GM12878 (cell line): ENCODE results near the gene C1QTNF3. TPM values are rescaled to one million over a fixed set of nuclear protein-coding genes. Genes with fewer than 3 reads are reported as not detected.
"Not testable (repeated sequence)": the region's sequence is repeated elsewhere in the genome, so short reads cannot be mapped to it uniquely, and the experiment has no call there.

ENCODE experiments used
- ATAC-seq: fragments of 200-7000 bp; cut with Tn5 transposase; 3 replicates; pipeline ENCODE4 v1.9.1; 2020; ENCODE audit warnings: mild to moderate bottlenecking, moderate library complexity
- BruUV-seq: library from RNA; stranded (reverse); fragments of 400-500 nt; replicated peaks from 2 replicates; lab custom pipeline; 2021; lab: Mats Ljungman, UMichigan
- CTCF ChIA-PET: fragments of 300-600 bp; sonication (Branson Sonifier 250); formaldehyde crosslinking; extraction: SDS; loops from one replicate; lab custom pipeline; 2021; ENCODE audit warnings: inconsistent platforms; lab: Yijun Ruan, JAX
- POLR2A ChIA-PET: fragments of 350-600 bp; formaldehyde crosslinking; extraction: SDS; loops from one replicate; lab custom pipeline; 2021; ENCODE audit warnings: inconsistent platforms; lab: Charles Lee
- RAD21 ChIA-PET: fragments of 300-600 bp; sonication (Branson Sonifier 250); formaldehyde crosslinking; loops from one replicate; lab custom pipeline; 2023; ENCODE audit warnings: antibody characterized with exemption; ENCODE audit not compliant: unreplicated experiment; lab: Charles Lee
- SMC1A ChIA-PET: fragments of 300-600 bp; sonication (Branson Sonifier 250); formaldehyde crosslinking; loops from one replicate; lab custom pipeline; 2023; ENCODE audit not compliant: unreplicated experiment, uncharacterized antibody; lab: Charles Lee
- DNase-seq: peaks from one replicate; pipeline ENCODE4 v3.0.0-alpha.2; 2011; ENCODE audit warnings: low read depth, low spot score
- FAIRE-seq: peaks from 3 replicates; lab custom pipeline; 2011; peaks lifted over from hg19 to GRCh38; lab: Jason Lieb, UNC
- H2AFZ ChIP-seq: 2 replicates; pipeline ENCODE4 v1.6.0; 2011; ENCODE audit warnings: low read depth, low read length, control low read depth; ENCODE audit not compliant: control insufficient read depth
- H3K27ac ChIP-seq: 2 replicates; pipeline ENCODE4 v1.5.1; 2011; ENCODE audit warnings: control low read depth; ENCODE audit not compliant: control insufficient read depth, insufficient read depth
- H3K27me3 ChIP-seq, 2 experiments: replicated peaks in 1 of 2; 2 replicates each; pipeline versions ENCODE4 v1.6.0 to v1.6.1; 2011; ENCODE audit warnings: low read length in 1 of 2; ENCODE audit not compliant: control insufficient read depth in 2 of 2, insufficient read depth in 2 of 2
- H3K36me3 ChIP-seq, 2 experiments: 2 replicates each; pipeline ENCODE4 v1.5.1; 2011; ENCODE audit warnings: low read length in 1 of 2; ENCODE audit not compliant: control insufficient read depth in 2 of 2, insufficient read depth in 2 of 2
- H3K4me1 ChIP-seq: 2 replicates; pipeline ENCODE4 v1.6.1; 2011; ENCODE audit warnings: mild to moderate bottlenecking, low read length, moderate library complexity, mixed read lengths; ENCODE audit not compliant: control insufficient read depth, insufficient read depth
- H3K4me2 ChIP-seq: 2 replicates; pipeline ENCODE4 v1.6.0; 2011; ENCODE audit warnings: control low read depth; ENCODE audit not compliant: control insufficient read depth, insufficient read depth
- H3K4me3 ChIP-seq: fragments of 200-600 bp; sonication (generic); 2 replicates; pipeline ENCODE4 v1.5.1; 2016
- H3K79me2 ChIP-seq: 2 replicates; pipeline ENCODE4 v1.6.0; 2011; ENCODE audit warnings: low read length; ENCODE audit not compliant: control insufficient read depth, insufficient read depth
- H3K9ac ChIP-seq: 2 replicates; pipeline ENCODE4 v1.8.0; 2011; ENCODE audit warnings: low read length, control low read depth, mixed read lengths; ENCODE audit not compliant: control insufficient read depth, insufficient read depth
- H3K9me3 ChIP-seq: replicated peaks from 3 replicates; pipeline ENCODE4 v1.5.1; 2011; ENCODE audit warnings: mild to moderate bottlenecking, low read length; ENCODE audit not compliant: control insufficient read depth, insufficient read depth
- H4K20me1 ChIP-seq: 2 replicates; pipeline ENCODE4 v1.6.0; 2011; ENCODE audit not compliant: control insufficient read depth, insufficient read depth
- WGBS: methylation state at CpG from one replicate; pipeline ENCODE4 v1.1.6; 2016; ENCODE audit warnings: low lambda C conversion rate; ENCODE audit not compliant: insufficient replicate concordance, insufficient coverage; ENCODE audit errors: missing lambda C conversion rate; 5-methylcytosine and 5-hydroxymethylcytosine counted together
- in situ Hi-C: fragments of 300-500 bp; cut with MboI; formaldehyde crosslinking; loops from 9 replicates; pipeline ENCODE4 v1.14.3; 2018; ENCODE audit warnings: mixed read lengths
- intact Hi-C: fragments of 100-400 bp; cut with micrococcal nuclease; formaldehyde crosslinking; loops from one replicate; pipeline ENCODE4 v1.14.2; 2022; ENCODE audit not compliant: unreplicated experiment
- polyA plus RNA-seq, 11 experiments: library from polyadenylated mRNA; depleted of rRNA in 4 of 11; unstranded in 6 of 11; stranded (reverse) in 5 of 11; fragments of >200 nt; fragmentation: Nextera tagmentation in 4 of 11; fragmentation: Illumina TruSeq in 1 of 11; extraction: Ambion mirVana in 4 of 11; extraction: Trizol in 1 of 11; gene quantifications; 1 replicate in 1 of 11; 2 replicates in 10 of 11; pipeline versions ENCODE4 v1.2.1 to v1.2.3, GENCODE V29; 2011 to 2016; ENCODE audit warnings: inconsistent platforms in 2 of 11, missing spikeins in 2 of 11, low read depth in 1 of 11
- total RNA-seq, 4 experiments: library from RNA; depleted of rRNA in 3 of 4; stranded (reverse); fragments of >200 nt in 3 of 4; fragmentation: Illumina TruSeq in 1 of 4; extraction: Trizol in 1 of 4; gene quantifications; 2 replicates each; pipeline versions ENCODE4 v1.2.1 to v1.2.3, GENCODE V29; 2013 to 2021

The C1QTNF3 gene
- total and polyA plus RNA-seq, 10 of the 15 experiments (the other 5 are each of a cell fraction or from before 2014, with no cell fraction given) = 0.39 to 6.3 (median 1.3) TPM

- H3K9ac ChIP-seq, H2AFZ ChIP-seq, H3K4me3 ChIP-seq, FAIRE-seq, H3K79me2 ChIP-seq, intact Hi-C loops, H3K4me2 ChIP-seq, POLR2A ChIA-PET, in situ Hi-C loops, H3K4me1 ChIP-seq, RAD21 ChIA-PET, H3K27ac ChIP-seq, H4K20me1 ChIP-seq, H3K27me3 ChIP-seq, DNase-seq, BruUV-seq, ATAC-seq, H3K36me3 ChIP-seq, H3K9me3 ChIP-seq, SMC1A ChIA-PET: not testable (repeated sequence)
- CTCF ChIA-PET = interaction anchor here (0.7 kb wide), 1 partner anchor 1236 kb away, joined by 3 read pairs; no protein-coding TSS in a partner anchor
- WGBS = 56% methylated on average over 2 of the region's 3 CpGs
Measured at GRCh38 chr5:34074071-34074470, 31.1 kb upstream of the C1QTNF3 start.

- H3K27ac ChIP-seq, H3K4me2 ChIP-seq, H2AFZ ChIP-seq, SMC1A ChIA-PET, H3K9ac ChIP-seq, DNase-seq, H3K27me3 ChIP-seq, in situ Hi-C loops, BruUV-seq, H3K36me3 ChIP-seq, intact Hi-C loops, H3K9me3 ChIP-seq, POLR2A ChIA-PET, H3K4me3 ChIP-seq, RAD21 ChIA-PET, H3K79me2 ChIP-seq, H3K4me1 ChIP-seq, H4K20me1 ChIP-seq: not testable (repeated sequence)
- CTCF ChIA-PET = interaction anchor here (1.2 kb wide), 1 partner anchor 73 kb away, joined by 3 read pairs; no protein-coding TSS in a partner anchor
- 73% methylated on average over 3 of the region's 3 CpGs for WGBS
- peak; percentile 31 for FAIRE-seq
- ATAC-seq = peak; percentile 74
Measured at GRCh38 chr5:34070626-34071025, 27.6 kb upstream of the C1QTNF3 start.
